ENCODE results near the gene DNAJC3.

DNAJC3 gene

DNA sequence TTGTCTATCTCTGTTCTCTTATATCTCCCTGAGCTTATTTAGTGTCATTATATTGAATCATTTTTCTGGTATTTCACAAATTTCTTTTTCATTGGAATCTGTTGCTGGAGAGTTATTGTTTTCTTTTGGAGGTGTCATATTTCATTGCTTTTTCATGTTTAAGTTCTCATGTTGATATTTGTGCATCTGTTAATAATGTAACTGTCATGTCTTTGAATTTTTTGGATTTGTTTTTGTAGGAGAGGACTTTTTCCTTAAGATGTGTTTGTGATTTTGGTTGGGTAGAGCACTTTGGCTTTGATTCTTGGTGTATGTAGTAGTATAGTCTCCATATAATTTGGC, 64.0 kb downstream of the DNAJC3 start:
- peak; percentile 5 for DNase-seq (ENCODE audit: low read depth)
- TF ChIP-seq, protein P1, sequence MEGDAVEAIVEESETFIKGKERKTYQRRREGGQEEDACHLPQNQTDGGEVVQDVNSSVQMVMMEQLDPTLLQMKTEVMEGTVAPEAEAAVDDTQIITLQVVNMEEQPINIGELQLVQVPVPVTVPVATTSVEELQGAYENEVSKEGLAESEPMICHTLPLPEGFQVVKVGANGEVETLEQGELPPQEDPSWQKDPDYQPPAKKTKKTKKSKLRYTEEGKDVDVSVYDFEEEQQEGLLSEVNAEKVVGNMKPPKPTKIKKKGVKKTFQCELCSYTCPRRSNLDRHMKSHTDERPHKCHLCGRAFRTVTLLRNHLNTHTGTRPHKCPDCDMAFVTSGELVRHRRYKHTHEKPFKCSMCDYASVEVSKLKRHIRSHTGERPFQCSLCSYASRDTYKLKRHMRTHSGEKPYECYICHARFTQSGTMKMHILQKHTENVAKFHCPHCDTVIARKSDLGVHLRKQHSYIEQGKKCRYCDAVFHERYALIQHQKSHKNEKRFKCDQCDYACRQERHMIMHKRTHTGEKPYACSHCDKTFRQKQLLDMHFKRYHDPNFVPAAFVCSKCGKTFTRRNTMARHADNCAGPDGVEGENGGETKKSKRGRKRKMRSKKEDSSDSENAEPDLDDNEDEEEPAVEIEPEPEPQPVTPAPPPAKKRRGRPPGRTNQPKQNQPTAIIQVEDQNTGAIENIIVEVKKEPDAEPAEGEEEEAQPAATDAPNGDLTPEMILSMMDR (conservative IDR thresholded peaks at IDR 0.05; ENCODE audit: low read length), result no peak
- no peak overlapping the region for H3K4me3 ChIP-seq (ENCODE audit: low read length)

GRCh38 chr13:95741584-95742563, 64.9 kb downstream of the DNAJC3 start:
- no peak for DNase-seq (ENCODE audit: low read depth)
- no peak overlapping the region for H3K4me3 ChIP-seq (ENCODE audit: low read length)
- TF ChIP-seq, protein P1 (conservative IDR thresholded peaks at IDR 0.05; ENCODE audit: low read length), result no peak

DNA sequence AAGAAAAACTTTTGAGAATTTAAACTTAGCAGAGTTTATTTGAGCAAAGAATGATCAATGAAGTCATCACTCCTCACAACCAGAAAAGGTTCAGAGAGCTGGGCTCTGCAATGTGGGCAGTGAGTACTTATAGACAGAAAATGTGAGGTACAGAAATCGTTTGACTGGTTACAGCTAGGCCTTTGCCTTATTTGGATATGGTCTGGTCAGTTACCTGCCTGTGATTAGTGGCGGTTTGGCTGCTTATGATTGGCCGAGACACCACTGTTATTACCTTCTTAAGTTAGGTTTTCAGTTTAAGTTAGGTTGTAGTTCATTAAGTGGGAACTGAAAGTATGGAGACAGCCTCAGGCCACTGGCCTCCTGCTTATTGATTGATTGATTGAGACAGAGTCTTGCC, 66.3 kb downstream of the DNAJC3 start:
- H3K4me3 ChIP-seq (ENCODE audit: low read length), result no peak overlapping the region
- no peak for DNase-seq (ENCODE audit: low read depth)
- TF ChIP-seq, protein P1 (conservative IDR thresholded peaks at IDR 0.05; ENCODE audit: low read length), result no peak

GRCh38 chr13:95745289-95745688, 68.3 kb downstream of the DNAJC3 start:
- H3K4me3 ChIP-seq (ENCODE audit: low read length), result no peak overlapping the region
- TF ChIP-seq, protein P1 (conservative IDR thresholded peaks at IDR 0.05; ENCODE audit: low read length), result no peak
- DNase-seq (ENCODE audit: low read depth), result no peak

DNA sequence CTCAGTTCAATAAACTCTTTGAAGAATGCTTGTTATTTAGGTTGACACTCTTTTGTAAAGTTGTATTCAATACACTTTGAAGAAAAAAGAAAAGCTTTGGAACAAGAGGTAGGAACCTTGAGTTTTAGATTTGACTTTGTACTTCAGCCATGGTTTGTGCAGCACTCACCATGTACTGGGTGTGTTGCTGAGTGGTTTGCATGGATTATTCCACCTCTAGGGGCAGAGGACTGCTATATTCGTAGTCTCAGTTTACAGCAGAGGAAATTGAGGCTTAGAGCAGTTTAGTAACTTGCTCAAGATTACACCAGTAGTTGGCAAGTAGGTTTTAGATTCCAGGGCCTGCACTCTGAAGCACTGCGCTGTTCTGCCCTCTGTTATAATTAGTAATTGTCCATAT, 68.8 kb downstream of the DNAJC3 start:
- TF ChIP-seq, protein P1 (conservative IDR thresholded peaks at IDR 0.05; ENCODE audit: low read length), result no peak
- DNase-seq (ENCODE audit: low read depth), result no peak
- no peak overlapping the region for H3K4me3 ChIP-seq (ENCODE audit: low read length)

- TF ChIP-seq, protein P1 (conservative IDR thresholded peaks at IDR 0.05; ENCODE audit: low read length), result no peak
Observed at GRCh38 chr13:95749545-95749944, 72.6 kb downstream of the DNAJC3 start.

GRCh38 chr13:95752677-95753076, 75.7 kb downstream of the DNAJC3 start:
- no peak overlapping the region for H3K4me3 ChIP-seq (ENCODE audit: low read length)
- no peak for DNase-seq (ENCODE audit: low read depth)
- TF ChIP-seq, protein P1 (conservative IDR thresholded peaks at IDR 0.05; ENCODE audit: low read length), result no peak

More at GRCh38 chr13:95749545-95749944, 72.6 kb downstream of the DNAJC3 start:
- H3K4me3 ChIP-seq (ENCODE audit: low read length), result no peak overlapping the region
- no peak for DNase-seq (ENCODE audit: low read depth)

All from AG10803 (cell line).